H4 (cell line): ENCODE data around the gene ANAPC4. TPM values are rescaled to one million over a fixed set of nuclear protein-coding genes. Genes with fewer than 3 reads are reported as not detected.
A peak's percentile ranks its signal among the peaks of the same experiment; 100 is the strongest.

Source experiments
- DNase-seq: peaks from one replicate; pipeline ENCODE4 v3.0.0-alpha.2; 2015; ENCODE audit warnings: low spot score
- total RNA-seq: library from RNA; depleted of rRNA; stranded (reverse); fragments of >200 nt; shearing (Covaris generic); gene quantifications from 2 replicates; pipeline ENCODE4 v1.2.3, GENCODE V29; 2014

The ANAPC4 gene
- total RNA-seq, 1 experiment from 2014 or later, result 22.6 TPM

- no peak for DNase-seq
Observed at GRCh38 chr4:25433966-25434827, 57.1 kb downstream of the ANAPC4 start.

GRCh38 chr4:25437926-25438325, 60.9 kb downstream of the ANAPC4 start:
- DNase-seq, result no peak

- DNase-seq, result peak; percentile 70
Observed at GRCh38 chr4:25439918-25440477, 62.9 kb downstream of the ANAPC4 start.

DNA sequence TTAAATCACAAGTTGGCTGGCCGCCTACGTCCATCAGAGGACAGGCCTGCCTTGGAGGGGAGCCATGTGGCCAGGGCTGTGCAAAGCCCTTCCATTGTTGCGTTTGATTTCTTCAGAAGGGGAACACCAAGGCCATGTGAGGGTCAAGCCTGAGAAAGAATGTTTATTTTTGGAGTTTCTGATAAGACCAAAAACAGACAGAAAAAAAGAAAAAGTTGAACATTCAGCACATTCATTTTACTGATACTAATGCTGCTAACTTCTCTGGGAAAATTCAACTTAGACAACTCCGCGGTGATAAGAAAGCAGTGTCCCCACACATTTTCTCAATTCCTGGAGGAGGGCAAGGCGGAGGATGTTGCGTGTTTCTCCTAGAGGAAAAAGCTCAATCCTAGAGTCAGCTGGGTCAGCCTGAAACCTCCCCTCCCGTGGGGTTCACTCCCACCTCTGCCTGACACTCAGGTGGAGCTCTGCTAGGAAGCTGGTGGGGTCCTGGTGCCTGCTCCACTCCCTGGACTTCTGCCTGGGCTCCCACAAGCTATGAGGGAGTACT, 63.5 kb downstream of the ANAPC4 start:
- DNase-seq, result no peak

- DNase-seq, result peak; percentile 66
Observed at GRCh38 chr4:25441519-25442117, 64.6 kb downstream of the ANAPC4 start.

DNA sequence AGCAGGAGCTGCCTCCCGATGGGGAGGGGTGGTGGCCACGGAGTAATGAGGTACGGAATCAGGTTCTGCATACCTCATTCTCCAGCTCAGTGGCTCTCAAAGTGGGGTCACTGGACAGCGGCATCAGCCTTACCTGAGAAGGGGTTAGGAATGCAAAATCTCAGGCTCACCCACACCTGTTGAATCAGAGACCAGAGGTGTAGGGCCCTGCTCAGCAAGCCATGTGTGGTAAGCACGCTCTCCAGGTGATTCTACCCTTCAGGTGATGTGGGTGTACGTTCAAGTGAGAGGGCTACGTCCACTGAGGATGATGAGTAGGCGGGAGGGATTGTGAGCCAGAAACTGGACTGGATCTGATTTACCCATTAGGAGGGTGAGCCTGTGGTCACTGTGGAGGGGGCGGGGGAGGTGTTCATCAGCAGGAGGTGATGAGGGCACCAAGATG, 65.8 kb downstream of the ANAPC4 start:
- DNase-seq, result no peak

DNA sequence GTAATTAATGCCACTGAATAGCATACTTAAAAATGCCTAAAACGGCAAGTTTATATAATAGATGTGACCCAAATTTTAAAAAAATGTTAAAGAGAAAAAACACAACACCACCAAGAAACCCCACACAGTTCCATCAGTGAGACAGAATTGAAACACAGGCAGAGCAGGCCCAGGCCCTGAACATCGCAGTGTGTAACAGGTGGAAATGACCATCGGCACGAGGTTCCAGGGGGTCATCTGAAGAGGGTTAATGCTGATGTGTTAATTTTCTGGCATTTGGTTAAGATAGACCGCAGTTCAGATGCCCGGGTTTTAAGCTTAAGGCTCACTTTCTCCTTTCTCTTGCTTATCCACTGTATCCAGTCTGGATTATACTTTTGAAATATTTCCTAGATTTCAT, 66.8 kb downstream of the ANAPC4 start:
- no peak for DNase-seq

DNA sequence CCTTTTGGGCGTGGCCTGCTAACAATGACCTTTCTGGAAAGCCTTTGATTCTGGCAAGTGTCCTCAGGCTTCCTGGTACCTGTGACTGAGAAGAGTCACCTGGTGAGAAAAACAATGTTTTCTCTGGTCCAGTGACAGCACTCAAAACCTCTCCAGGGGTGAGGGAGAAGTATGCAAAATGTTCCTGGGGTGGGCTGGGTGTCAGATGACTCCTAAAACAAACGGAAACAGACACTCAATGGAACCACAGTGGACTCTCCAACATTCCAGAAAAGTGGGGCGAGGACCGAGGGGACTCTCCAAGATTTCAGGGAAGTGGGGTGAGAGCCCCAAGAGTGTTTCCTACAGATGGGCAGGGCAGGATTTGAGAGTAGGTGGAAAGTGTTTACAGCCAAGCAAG, 69.5 kb downstream of the ANAPC4 start:
- DNase-seq, result no peak

GRCh38 chr4:25448379-25449109, 71.5 kb downstream of the ANAPC4 start:
- DNase-seq, result no peak

DNA sequence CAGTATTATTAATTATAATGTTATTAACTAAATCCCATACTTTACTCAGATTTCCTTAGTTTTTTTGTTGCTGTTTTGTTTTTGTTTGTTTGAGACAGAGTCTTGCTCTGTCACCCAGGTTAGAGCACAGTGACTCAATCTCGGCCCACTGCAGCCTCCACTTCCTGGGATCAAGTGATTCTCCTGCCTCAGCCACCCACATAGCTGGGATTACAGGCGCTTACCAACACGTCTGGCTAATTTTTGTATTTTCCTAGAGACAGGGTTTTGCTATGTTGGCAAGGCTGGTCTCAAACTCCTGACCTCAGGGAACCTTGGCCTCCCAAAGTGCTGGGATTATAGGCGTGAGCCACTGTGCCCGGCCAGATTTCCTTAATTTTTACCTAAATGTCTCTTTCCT, 72.2 kb downstream of the ANAPC4 start:
- no peak for DNase-seq

DNA sequence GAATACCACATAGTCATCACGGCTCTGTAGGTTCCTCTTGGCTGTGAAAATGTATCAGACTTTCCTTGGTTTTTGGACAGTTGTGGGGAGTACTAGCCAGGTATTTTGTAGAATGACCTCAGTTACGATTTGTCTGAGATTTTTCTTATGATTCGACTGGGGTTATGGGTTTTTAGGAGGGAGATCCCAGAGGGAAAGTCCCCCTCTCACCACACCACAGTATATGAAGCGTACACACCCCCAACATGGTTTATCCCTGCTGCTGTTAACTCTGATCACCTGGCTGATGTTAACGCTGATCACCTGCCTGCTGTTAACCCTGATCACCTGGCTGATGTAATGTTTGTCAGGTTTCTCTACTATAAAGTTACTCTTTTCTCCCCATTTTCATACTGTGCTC, 72.6 kb downstream of the ANAPC4 start:
- DNase-seq, result no peak

- DNase-seq, result no peak
Observed at GRCh38 chr4:25450491-25450901, 73.4 kb downstream of the ANAPC4 start.

GRCh38 chr4:25451676-25452075, 74.6 kb downstream of the ANAPC4 start:
- no peak for DNase-seq

- DNase-seq, result no peak
Observed at GRCh38 chr4:25452081-25452480, 75.0 kb downstream of the ANAPC4 start.

DNA sequence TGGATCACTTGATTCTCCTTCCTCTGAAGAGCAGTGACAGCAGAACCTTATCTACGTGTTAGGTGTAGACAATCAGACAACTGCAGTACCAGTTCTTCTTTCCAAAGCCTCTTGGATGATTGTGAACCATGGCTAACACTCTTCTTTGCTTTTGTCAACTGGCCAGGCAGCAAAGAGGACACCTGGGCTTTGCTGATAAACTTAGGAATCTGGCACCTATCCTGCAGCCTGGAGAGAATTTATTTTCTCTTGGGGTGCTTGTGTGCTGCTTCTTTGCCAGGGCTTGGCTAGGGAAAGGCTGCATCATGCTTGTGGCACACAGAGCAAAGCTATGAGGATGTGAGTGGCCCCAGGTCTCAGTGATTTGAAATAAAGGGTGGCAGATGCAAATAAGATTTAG, 77.4 kb downstream of the ANAPC4 start:
- no peak for DNase-seq

- no peak for DNase-seq
Observed at GRCh38 chr4:25457053-25457715, 80.1 kb downstream of the ANAPC4 start.

DNA sequence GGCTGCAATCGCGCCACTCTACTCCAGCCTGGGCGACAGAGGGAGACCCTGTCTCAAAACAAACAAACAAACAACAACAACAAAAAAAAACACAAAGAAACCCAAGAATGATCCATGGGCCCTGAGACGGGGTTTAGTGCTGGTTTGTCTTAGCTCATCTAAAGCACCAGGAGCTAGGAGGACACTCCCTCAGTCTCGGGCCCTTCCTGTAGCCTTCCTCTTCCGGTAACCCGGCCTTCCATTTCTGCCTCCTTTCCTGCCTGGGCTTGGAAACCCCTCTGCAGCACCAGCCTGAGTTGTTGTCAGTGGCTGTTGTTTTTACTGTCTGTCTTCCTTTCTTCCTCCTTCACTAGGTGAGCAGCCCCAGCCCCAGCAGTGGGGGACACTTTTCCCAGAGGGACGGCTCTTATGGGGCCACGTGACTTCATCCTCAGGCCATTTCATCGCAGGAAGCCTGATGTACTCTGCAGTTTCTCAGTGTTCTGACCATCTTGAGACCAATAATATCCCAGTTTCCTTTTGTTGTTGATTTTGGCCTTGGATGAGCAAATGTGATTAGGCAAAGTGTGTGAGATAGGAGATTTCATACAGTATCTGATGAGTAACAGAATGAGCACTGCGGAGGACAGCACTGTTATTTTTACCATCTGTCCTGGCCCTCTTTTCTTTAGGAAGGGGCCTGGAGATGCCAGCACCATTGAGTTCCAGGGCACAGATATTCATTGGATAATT, 90.1 kb downstream of the ANAPC4 start:
- DNase-seq, result no peak

DNA sequence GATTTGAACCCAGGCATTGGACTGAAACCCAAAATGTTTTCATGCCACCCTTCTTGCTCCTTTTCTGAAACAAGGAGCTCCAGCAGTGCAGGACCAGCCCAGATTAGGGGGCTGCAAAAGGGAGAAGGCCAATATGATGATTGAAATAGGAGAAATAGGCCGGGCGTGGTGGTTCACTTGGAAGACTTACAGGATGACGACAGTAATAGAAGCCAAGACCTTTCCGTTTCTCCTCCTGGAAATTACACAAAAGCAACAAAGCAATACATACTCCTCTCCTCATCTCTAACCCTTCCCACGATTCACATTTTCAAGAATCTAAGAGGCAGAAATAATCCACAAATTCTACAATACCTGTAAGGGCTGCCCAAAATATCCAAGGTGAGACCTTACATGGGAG, 90.8 kb downstream of the ANAPC4 start:
- DNase-seq, result no peak
